GM12873 (cell line): ENCODE data around the gene SLC41A1.

Experiments
- CTCF ChIP-seq: IDR thresholded peaks from 2 replicates; pipeline ENCODE4 v1.5.1; 2012; ENCODE audit warnings: low read depth, mild to moderate bottlenecking, moderate library complexity, low read length, control low read depth; ENCODE audit not compliant: insufficient read depth; ENCODE audit errors: missing control alignments

Gene SLC41A1

GRCh38 chr1:205764578-205764977, 48.4 kb downstream of the SLC41A1 start:
- TF ChIP-seq CTCF = no peak

GRCh38 chr1:205763980-205764379, 49.0 kb downstream of the SLC41A1 start:
- TF ChIP-seq CTCF = no peak

- no peak for TF ChIP-seq CTCF
Observed at GRCh38 chr1:205760606-205761005, 52.4 kb downstream of the SLC41A1 start.

- TF ChIP-seq CTCF = no peak
Observed at GRCh38 chr1:205756552-205756951, 56.4 kb downstream of the SLC41A1 start.

DNA sequence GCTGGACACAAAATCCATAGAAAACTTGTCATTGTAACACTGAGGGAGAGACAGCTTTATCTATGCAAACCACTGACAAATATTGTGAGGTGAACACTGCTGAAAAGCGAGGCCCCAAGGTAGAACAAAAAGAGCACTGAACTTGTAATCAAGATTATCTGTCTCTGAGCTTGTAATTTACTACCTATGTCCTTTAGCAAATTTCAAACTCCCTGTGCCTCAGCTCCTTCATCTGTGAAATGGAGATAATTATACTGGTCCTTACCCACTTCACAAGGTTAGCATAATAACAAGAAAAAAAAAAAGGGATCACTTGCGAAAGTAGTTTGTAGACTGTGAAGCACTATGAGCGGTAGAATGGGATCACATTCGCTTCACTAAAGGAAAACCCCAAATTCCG, 58.1 kb downstream of the SLC41A1 start:
- no peak for TF ChIP-seq CTCF

DNA sequence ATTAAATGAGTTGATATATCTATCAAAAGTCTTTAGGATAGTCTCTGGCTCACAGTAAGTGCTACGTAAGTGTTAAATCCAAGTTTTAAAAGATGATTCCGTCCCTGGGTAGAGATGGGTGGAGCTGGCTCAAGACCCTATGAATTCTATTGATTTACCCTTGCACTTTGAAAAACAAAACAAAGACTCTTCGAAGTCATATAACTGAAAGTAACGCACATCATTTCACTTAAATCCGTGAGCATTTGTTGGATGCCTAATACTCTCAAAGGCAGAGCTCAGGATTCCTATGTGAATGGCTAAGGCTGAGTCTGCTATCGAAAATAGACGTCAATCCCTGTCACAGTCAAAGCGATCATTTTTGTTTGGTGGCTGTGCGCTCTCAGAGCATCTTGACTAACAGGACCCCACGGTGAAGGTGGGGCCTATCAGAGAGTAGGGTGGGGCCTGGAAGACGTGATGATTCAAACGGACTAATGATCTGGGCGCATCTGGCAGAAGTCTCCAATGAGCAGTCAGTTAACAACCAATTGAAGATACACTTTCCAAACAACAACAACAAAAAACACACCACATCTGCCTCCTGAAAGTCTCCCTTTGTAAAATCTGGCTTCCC, 61.9 kb downstream of the SLC41A1 start:
- no peak for TF ChIP-seq CTCF

GRCh38 chr1:205750138-205751035, 62.6 kb downstream of the SLC41A1 start, which contains the start of gene NUCKS1:
NUCKS1 (minus strand) TSS chr1:205750182; CDS start chr1:205749973, 209 bp downstream.
- TF ChIP-seq CTCF = no peak
